ENCODE measurements around the gene ZBTB7B. TPM values are rescaled to one million over a fixed set of nuclear protein-coding genes. Genes with fewer than 3 reads are reported as not detected.

The ZBTB7B gene
- total RNA-seq, 3 donors from 2014 or later: 175 to 313 (median 255) TPM

DNA sequence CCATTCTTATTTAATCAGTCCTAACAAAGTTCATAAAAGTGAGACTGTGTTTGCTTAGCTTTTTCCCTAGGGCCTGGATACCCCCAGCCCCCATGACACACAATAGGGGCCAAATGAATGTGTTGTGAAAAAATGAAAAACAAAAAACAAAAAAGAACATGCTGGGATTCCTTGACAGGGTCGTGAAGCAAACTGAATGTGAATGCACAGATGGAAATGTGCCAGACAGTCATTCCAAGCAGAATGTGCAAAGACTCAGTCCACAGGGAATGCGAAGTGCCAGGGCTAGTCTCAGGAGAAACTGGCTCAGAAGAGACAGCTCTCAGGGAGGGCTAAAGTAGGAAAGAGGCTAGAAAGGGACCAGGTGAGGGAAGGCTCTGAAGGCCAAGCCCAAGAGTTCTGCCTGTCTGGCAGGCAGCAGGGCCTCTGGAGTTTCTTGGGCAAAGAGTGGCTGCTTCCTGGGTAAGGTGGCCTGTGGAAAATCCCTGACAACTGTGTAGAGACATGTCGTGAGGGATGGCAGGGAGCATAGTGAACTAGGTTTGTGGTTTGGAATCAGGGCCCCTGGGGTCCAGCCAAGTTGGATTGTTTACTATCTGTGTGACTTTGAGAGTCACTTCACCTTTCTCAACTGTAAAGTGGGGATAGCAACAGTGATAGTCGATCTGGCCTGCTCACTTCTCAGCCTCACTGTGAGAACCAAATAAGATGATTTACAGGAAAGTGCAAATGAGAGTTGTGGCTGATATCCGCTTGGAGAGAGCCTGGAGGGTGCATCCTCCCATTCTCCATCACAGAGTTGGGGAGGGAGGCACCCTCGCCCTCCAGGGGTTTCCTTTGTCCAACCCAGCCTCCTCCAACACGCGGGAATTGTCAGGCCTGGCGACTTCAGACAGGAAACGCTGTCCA, 47.3 kb downstream of the ZBTB7B start:
- H3K4me1 ChIP-seq (ENCODE audit: low read depth): peaks cover 33% of the 10 kb centered on the region
- TF ChIP-seq CTCF (IDR thresholded peaks at IDR 0.05): no peak
- intact Hi-C loops (cut with DNase I, micrococcal nuclease): no loop called here

DNA sequence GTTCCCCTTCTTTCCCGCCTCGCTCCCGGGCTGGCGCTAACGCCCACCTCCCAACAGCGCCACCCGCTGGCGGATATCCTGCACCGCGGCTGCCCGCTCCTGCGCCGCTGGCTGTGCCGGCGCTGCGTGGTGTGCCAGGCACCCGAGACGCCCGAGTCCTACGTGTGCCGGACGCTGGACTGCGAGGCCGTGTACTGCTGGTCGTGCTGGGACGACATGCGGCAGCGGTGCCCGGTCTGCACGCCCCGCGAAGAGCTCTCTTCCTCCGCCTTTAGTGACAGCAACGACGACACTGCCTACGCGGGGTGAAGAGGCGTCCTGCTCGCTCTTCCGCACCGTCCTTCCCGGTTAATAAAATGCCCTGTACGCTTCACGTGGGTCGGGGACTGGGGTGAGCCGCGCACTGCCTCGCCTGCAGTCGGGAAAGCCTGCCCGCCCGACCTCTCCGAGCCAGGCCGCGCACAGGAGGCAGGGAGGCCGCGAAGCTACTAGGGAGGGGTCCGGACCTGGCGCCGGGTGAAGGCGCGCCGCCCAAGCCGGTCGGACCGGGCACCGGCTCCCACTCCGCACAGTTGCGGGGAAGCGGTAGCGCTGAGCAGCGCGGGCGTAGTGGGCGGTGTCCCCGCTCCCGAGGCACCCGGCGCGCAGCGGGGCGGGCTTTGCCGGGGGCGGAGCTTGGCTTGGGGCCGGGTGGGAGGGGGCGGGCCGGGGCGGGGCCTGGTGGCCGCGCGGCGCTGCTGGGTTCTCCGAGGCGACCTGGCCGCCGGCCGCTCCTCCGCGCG, 48.1 kb downstream of the ZBTB7B start, which contains the start of gene ADAM15:
Gene ADAM15 (plus strand): TSS at position 757 of the 782 bp plus-strand sequence. CDS start 71 bp downstream, outside the sequence.
- intact Hi-C loops (cut with DNase I, micrococcal nuclease): no loop called here
- DNase-seq: peak; percentile 90 to 95 (median 90)
- H3K9me3 ChIP-seq: no peaks in the 10 kb centered on the region
- TF ChIP-seq CTCF (IDR thresholded peaks at IDR 0.05): peak; percentile 91
- H3K36me3 ChIP-seq (ENCODE audit: low read depth): no peaks in the 10 kb centered on the region
- peak; percentile 89 for ATAC-seq
- peaks cover 29% of the 10 kb centered on the region for H3K4me1 ChIP-seq (ENCODE audit: low read depth)
- peak within 1 kb of the TSS; percentile 34 for H3K4me3 ChIP-seq

More for the DNA sequence above, 47.3 kb downstream of the ZBTB7B start:
- Histone ChIP-seq H3K4me3 (peak overlapping the region; percentile 34), H3K36me3 (ENCODE audit: low read depth) (no peaks in the 10 kb centered on the region), H3K9me3 (no peaks in the 10 kb centered on the region)
- no peak for DNase-seq
- no peak for ATAC-seq

DNA sequence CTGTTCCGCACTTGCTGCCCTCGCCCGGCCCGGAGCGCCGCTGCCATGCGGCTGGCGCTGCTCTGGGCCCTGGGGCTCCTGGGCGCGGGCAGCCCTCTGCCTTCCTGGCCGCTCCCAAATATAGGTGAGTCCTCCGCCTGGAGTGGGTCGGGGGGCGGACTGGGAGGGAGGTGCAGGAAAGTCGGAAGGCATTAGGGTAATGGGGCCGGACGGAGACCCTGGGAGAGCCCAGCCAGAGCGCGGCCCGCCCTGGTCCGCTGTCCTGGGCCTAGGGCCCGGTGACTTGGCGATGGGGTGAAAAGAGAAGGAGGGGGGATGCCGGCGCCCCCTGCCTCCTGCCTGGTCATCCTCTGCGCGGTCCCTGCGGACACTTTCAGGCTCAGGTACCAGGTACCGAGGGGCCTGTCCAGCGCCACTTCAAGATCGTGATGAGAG, 48.8 kb downstream of the ZBTB7B start:
- no peak for TF ChIP-seq CTCF (IDR thresholded peaks at IDR 0.05)
- Histone ChIP-seq H3K9me3 (no peaks in the 10 kb centered on the region), H3K4me3 (peak overlapping the region; percentile 34), H3K4me1 (ENCODE audit: low read depth) (peaks cover 29% of the 10 kb centered on the region), H3K36me3 (ENCODE audit: low read depth) (no peaks in the 10 kb centered on the region)
- ATAC-seq (peak; percentile 4), DNase-seq (no peak)
- intact Hi-C loops (cut with DNase I, micrococcal nuclease): no loop called here

GRCh38 chr1:155051777-155052398, 49.3 kb downstream of the ZBTB7B start:
- ATAC-seq: peak; percentile 32
- peaks cover 29% of the 10 kb centered on the region for H3K4me1 ChIP-seq (ENCODE audit: low read depth)
- TF ChIP-seq CTCF (IDR thresholded peaks at IDR 0.05): no peak
- peak overlapping the region; percentile 34 for H3K4me3 ChIP-seq
- no peaks in the 10 kb centered on the region for H3K9me3 ChIP-seq
- intact Hi-C loops (cut with DNase I, micrococcal nuclease): no loop called here
- peak; percentile 61 to 81 (median 75) for DNase-seq
- no peaks in the 10 kb centered on the region for H3K36me3 ChIP-seq (ENCODE audit: low read depth)
